Medulla oblongata (tissue), 1 donor: Measurements from ENCODE around the gene CAPZB.
A peak's percentile ranks its signal among the peaks of the same experiment; 100 is the strongest.
"Not testable (repeated sequence)": the region's sequence is repeated elsewhere in the genome, so short reads cannot be mapped to it uniquely, and the experiment has no call there.

Source experiments
- DNase-seq: peaks from one replicate; pipeline ENCODE4 v3.0.0-alpha.2; 2015; ENCODE audit errors: extremely low spot score

CAPZB gene

DNA sequence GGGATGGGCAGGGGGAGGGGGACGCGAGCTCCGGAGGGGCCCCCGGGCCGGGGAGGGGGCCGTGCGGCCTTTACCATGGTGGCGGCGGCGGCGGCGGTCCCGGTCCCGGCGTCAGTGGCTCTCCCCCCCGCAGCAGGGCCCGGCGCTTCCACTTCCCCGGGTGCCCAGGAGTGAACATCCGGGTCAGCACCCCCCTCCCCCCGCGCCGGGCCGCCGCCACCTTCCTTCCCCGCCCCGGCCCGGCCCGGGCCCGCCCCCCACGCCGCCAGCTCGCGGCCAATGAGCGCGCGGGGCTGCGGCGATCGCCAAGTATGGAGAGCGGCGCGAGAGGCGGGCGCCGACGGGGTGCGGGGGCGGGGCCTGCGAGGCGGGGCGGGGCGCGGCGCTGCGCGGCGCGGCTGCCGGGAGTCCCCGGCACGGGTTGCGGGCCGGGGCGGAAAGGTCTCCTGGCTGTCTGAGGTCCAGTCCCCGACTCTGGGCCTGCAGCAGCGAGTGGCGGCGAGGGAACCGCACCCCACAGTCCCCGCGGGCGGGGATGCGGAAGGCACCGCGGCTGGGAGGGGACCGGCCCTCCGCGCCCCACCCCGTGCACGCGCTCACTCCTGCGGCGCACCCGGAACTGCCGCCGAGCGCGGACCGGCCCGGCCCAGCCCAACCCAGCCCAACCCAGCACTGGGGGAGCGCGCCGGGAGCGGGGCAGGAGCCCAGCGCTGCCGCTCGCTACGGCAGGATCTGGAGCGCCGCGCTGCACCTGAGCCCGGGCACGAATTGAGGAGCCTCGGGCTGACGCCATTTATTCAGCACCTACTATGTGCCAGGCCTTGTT is at the start of gene CAPZB:
CAPZB (minus strand) TSS at position 178 of the 826 bp plus-strand sequence; CDS start at position 77, 101 bp downstream.
- DNase-seq: peak; percentile 95

DNA sequence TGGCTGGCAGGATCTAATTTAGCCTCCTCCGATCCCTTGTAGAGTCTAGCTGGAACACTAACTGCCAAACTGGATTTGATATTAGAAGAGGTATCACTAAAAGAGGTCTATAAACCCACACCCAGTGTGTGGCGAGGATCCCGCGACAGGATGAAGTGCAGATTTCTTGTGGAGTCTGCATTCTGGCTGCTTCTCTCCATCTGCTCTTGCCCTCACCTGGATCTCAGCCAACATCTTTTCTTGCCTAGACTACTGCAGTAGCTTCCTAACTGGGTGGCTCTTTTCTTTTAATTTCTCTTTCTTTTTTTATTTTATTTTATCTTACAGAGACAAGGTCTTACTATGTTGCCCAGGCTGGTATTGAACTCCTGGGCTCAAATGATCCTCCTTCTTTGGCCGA is 48.9 kb upstream of the CAPZB start:
- no peak for DNase-seq

DNA sequence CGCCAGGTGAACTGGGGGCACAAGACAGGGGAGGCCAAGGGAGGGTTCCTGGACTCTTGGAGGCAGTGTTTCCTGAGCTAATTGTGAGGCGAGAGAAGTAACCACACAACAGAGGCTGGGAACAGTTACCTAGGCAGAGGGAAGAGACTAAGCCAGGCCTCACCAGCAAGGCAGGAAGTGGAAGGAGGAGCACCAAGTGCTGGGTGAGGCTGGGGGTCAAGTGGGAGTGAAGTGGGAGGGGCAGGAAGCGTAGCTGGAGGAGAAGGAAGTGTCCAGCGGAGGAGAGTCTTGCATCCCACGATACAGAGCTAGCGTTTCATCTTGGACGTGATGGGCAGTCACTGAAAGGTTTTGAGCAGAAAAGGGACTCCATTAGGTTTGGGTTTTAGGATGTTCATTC is 48.3 kb upstream of the CAPZB start:
- DNase-seq: peak; percentile 12

GRCh38 chr1:19532519-19532918 is 47.2 kb upstream of the CAPZB start:
- DNase-seq: no peak

GRCh38 chr1:19529664-19530063 is 44.3 kb upstream of the CAPZB start:
- no peak for DNase-seq

DNA sequence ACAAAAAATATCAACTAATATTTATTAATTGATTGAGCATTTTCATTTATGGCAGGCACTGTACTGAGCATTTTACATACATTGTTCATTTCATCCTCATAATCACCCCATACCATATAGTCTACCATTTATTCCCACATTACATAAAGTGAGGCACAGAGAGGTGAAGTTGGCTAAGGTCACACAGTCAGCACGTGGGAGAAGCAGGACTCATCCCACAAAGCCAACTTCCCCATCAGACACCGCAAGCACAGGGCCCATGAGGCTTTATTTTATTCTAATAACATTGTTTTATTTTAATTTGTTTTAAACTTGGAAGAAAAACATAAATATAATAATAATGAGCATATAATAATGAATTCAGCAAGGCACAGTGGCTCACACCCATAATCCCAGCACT is 43.1 kb upstream of the CAPZB start:
- peak; percentile 30 for DNase-seq

DNA sequence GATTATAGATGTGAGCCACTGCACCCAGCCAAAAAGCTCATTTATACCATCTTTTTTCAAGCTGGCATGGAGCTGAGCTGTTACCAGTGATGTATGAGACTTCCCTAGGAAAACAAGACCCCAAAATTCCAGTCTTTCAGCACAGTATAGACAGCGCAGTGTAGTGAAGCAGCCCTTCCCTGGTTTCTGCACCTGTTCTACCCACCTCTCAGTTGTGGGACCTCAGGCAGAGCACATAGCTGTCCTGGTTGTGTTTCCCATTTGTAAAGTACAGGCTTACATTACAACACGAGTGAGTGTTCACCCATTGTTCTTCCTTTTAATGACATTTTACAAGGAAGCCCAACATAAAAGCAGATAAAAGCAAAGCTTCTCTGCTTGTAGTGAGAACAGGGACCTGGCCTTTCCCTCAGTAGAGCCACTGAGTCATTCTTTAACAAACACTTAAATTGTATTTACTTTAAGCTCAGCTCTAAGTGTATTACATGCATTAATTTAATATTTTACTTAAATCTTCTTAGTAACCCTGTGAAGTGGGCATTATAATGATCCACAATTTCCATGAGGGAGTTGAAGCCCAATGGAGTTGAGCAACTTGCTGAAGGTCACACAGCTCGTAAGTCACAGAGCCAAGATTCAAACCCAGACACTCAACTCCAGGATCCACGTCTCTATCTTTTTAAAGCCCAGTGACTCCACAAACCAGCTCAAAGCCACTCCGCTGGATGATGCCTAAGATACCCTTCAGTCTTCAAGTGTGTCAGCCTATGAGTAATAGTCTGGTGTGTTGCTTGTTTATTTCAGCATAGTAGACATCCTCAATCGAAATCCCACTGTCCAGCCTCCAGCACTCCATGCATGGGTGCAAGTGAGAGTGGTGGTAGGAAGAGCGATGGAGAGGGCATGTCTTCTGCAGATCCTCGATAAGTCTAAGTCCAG is 40.5 kb upstream of the CAPZB start:
- DNase-seq: no peak

GRCh38 chr1:19524791-19525190 is 39.5 kb upstream of the CAPZB start:
- DNase-seq: no peak

GRCh38 chr1:19522570-19522969 is 37.2 kb upstream of the CAPZB start:
- DNase-seq: not testable (repeated sequence)

DNA sequence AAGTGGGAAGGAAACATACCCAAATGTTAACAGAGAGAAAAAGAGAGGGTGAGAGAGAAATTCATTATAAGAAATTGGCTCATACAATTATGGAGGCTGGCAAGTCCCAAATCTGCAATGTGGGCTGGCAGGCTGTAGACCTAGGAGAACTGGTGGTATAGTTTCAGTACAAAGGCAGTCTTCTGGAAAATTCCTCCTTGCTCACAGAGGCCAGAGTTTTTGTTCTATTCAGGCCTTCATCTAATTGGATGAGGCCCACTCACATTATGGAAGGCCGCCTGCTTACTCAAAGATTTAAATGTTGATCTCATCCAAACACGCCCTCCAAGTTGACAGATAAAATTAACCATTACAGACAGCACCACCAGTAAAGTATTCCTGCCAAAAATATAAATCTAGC is 36.1 kb upstream of the CAPZB start:
- no peak for DNase-seq

- no peak for DNase-seq
Observed at GRCh38 chr1:19517017-19517416, 31.7 kb upstream of the CAPZB start.

DNA sequence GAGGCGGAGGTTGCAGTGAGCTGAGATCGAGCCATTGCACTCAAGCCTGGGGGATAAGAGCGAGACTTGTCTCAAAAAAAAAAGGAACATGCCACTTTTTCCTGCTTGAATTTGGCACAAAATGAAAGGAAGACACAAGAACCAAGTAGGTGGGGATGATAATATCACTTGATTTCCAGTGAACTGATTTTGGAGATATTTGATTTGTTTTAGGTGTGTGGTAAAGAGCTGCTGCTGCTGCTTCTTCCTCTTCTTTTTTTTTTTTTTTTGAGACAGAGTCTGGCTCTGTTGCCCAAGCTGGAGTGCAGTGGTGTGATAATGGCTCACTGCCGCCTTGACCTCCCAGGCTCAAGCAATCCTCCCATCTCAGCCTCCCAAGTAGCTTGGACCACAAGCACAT is 29.9 kb upstream of the CAPZB start:
- no peak for DNase-seq

GRCh38 chr1:19514391-19514831 is 29.1 kb upstream of the CAPZB start:
- DNase-seq: no peak

GRCh38 chr1:19512545-19512944 is 27.2 kb upstream of the CAPZB start:
- DNase-seq: no peak

DNA sequence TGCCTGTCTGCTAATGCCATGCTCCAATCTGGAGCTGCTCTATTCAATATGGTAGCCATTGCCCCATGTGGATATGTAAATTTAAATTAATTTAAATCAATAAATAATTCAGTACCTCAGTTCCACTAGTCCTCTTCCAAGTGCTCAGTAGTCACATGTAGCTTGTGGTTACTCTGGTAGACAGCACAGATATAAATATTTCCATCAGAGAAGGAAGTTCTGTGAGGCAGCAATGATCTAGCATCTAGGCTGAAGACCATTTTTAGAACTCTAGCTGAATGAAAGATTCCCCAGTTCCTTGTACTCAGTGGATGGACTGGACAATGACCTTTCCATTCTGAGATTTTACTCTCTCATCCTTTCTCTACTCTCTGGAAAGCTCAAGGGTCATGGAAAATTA is 25.8 kb upstream of the CAPZB start:
- peak; percentile 73 for DNase-seq

DNA sequence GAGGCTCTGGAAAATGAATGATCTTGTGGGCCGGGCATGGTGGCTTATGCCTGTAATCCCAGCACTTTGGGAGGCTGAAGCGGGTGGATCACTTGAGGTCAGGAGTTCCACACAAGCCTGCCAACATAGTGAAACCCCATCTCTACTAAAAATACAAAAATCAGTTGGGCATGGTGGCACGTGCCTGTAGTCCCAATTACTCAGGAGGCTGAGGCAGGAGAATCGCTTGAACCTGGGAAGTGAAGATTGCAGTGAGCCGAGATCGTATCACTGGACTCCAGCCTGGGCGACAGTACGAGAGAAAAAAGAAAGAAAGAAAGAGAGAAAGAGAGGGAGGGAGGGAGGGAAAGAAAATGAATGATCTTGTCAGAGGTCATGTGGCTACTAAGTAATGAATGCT is 24.3 kb upstream of the CAPZB start:
- DNase-seq: not testable (repeated sequence)

GRCh38 chr1:19507516-19507915 is 22.2 kb upstream of the CAPZB start:
- no peak for DNase-seq

- DNase-seq: peak; percentile 82
Observed at GRCh38 chr1:19505693-19506457, 20.5 kb upstream of the CAPZB start.

DNA sequence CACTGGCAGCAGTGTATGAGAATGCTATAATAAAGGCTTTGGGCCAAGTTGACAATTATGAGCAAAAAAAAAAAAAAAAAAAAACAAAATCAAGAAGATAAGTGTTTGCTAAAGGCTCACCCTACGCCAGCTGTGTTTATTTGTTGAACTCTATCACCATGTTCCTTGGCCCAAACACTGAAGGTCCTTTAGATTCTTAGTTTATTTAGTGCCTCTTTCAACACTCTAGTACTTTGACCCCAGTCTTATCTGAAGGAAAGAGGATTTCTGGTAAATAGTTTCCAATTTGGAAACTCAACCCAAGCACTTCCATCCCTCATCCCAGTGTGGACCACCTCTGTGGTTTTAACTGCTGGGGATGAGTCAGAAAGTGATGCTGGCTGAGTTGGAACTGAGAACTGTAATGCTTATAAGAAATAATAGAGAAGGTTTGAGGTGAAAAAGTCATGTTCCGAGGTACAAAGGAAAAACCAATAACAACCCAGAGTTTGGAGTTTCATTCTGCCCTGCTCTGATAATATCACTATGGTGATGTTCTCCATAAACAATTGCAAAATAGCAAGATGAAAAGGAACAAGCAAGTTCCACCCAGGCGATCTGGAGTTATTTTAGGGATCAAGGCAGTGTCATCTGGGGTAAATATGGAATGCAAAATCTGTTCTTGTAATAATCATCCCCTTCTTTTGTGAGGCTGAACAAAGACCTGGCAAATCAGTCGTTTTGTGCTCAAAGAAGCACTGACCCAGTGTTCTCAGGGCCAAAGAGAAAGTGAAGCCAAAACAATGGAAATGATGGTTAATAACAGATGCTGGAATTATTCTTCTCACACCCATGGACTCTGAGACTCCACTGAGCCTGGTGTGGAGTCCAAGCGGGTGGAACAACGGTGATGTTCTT is 19.7 kb upstream of the CAPZB start:
- DNase-seq: no peak

DNA sequence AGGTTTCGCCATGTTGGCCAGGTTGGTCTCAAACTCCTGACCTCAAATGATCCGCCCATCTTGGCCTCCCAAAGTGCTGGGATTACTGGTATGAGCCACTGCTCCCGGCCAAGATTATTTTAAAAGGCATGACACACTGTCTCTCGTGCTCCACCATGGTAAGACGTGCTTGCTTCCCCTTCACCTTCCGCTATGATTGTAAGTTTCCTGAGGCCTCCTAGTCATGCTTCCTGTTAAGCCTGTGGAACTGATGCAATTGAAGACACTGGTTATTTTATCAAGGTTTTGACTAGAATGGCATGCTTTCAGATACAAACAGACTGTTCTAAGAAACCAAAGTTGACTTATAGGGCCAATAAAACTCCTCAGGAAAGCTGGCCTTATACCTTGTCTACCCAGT is 16.9 kb upstream of the CAPZB start:
- not testable (repeated sequence) for DNase-seq

GRCh38 chr1:19499887-19500286 is 14.5 kb upstream of the CAPZB start:
- not testable (repeated sequence) for DNase-seq
